Testis (tissue), 3 donors: ENCODE data around the gene CEP68. TPM values are rescaled to one million over a fixed set of nuclear protein-coding genes. Genes with fewer than 3 reads are reported as not detected.

Source experiments
- DNase-seq: peaks from one replicate; pipeline ENCODE4 v3.0.0-alpha.2; 2019
- H3K27ac ChIP-seq, 2 donors: fragments of 200-600 bp; sonication (generic); one replicate each; pipeline ENCODE4 v1.5.1; 2019
- H3K27me3 ChIP-seq: fragments of 200-600 bp; sonication (generic); one replicate; pipeline ENCODE4 v1.5.1; 2019
- H3K36me3 ChIP-seq: fragments of 200-600 bp; sonication (generic); one replicate; pipeline ENCODE4 v1.5.1; 2017; ENCODE audit warnings: low read depth; ENCODE audit errors: missing control alignments
- H3K4me1 ChIP-seq: fragments of 200-600 bp; sonication (generic); one replicate; pipeline ENCODE4 v1.5.1; 2019
- H3K4me3 ChIP-seq, 2 donors: fragments of 200-600 bp; sonication (generic); one replicate each; pipeline ENCODE4 v1.5.1; 2017 to 2019
- H3K9me3 ChIP-seq: fragments of 200-600 bp; sonication (generic); one replicate; pipeline ENCODE4 v1.5.1; 2017
- CTCF ChIP-seq, 3 experiments: fragments of 450-650 bp in 2 of 3; fragments of 200-600 bp in 1 of 3; sonication (generic) in 1 of 3; IDR thresholded peaks; one replicate each; pipeline ENCODE4 v1.5.1; 2016 to 2019; ENCODE audit warnings: antibody characterized with exemption in 3 of 3, mild to moderate bottlenecking in 2 of 3, moderate library complexity in 1 of 3
- POLR2A ChIP-seq: fragments of 450-650 bp; IDR thresholded peaks from one replicate; pipeline ENCODE4 v1.6.1; 2017; ENCODE audit warnings: antibody characterized with exemption, mild to moderate bottlenecking, moderate library complexity
- WGBS, 2 donors: methylation state at CpG; one replicate each; pipeline ENCODE4 v1.1.5; 2018; 5-methylcytosine and 5-hydroxymethylcytosine counted together
- intact Hi-C: fragments of 100-400 bp; cut with DNase I; formaldehyde crosslinking; loops from one replicate; pipeline ENCODE4 v1.15.1; 2023; ENCODE audit warnings: low total_unique reads
- polyA plus RNA-seq: library from polyadenylated mRNA; stranded (reverse); fragments of 350-450 nt; fragmentation: Illumina TruSeq; extraction: RNeasy Lipid Tissue Mini Kit (QIAGEN cat#74804); gene quantifications from one replicate; pipeline ENCODE4 v1.2.3, GENCODE V29; 2014; ENCODE audit warnings: low read depth, low replicate concordance; ENCODE audit not compliant: insufficient read depth
- total RNA-seq, 2 donors: library from RNA; depleted of rRNA; stranded (reverse); fragments of >200 nt; gene quantifications; one replicate each; pipeline ENCODE4 v1.2.3, GENCODE V29; 2016

Gene CEP68
- total and polyA plus RNA-seq, 3 donors from 2014 or later = 13.3 to 28.2 (median 25.9) TPM

DNA sequence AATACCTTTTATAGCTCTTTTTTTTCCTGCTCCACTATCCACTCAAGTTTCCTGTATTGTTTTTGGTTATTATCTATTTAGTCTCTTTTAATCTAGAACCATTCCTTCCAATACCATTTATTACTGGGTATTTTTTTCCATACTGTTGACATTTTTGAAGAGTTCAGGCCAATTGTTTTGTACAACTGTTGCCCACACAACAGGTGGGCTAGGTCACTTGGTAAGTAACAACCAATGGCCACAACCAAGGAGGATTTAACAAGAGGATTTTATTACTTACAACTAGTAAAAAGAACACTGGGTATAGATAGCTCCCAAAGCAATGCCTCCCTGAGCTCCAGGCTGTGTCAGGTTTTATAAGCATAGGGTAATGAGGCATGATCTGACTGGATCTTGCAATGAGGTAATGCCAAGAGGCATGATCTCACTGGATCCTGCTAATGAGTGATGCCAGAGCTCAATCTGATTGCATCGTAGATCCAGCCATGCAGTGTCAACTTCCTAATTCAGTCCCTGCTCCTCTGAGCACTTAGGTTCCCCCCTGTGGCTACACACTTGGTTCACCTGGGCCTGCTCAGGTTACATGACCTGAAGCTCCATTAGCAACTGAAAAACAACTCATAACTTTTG, 7.1 kb upstream of the CEP68 start:
- H3K4me1 ChIP-seq = no peaks in the 10 kb centered on the region
- DNase-seq = no peak
- TF ChIP-seq POLR2A = no peak
- TF ChIP-seq CTCF (IDR thresholded peaks at IDR 0.05) = no peak
- WGBS, 2 donors = 96% methylated on average over 1 of the region's 1 CpG; no CpG with 5 or more reads in 1 of the 2 donors
- H3K4me3 ChIP-seq = no peak overlapping the region
- no peak overlapping the region for H3K27ac ChIP-seq
- no peaks in the 10 kb centered on the region for H3K27me3 ChIP-seq
- no peaks in the 10 kb centered on the region for H3K36me3 ChIP-seq
- intact Hi-C loops = no loop called here
- H3K9me3 ChIP-seq = no peaks in the 10 kb centered on the region

DNA sequence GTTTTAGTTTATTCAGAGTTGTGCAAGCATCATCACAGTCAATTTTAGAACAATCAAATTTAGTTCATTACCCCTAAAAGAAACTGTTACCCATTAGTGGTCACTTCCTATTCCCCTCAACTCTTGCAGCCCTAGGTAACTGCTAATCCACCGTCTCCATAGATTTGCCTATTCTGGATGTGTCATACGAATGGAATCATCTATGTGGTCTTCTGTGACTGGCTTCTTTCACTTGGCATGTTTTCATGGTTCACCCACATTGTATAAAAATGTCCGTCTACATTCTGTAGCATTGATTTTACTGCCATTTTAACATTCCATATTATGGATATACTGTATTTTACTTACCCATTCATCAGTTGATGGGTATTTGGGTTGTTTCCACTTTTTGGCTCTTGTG, 5.3 kb upstream of the CEP68 start:
- no peak for TF ChIP-seq CTCF (IDR thresholded peaks at IDR 0.05)
- TF ChIP-seq POLR2A = no peak
- no peaks in the 10 kb centered on the region for H3K27me3 ChIP-seq
- H3K4me1 ChIP-seq = peaks cover 4% of the 10 kb centered on the region
- no peaks in the 10 kb centered on the region for H3K36me3 ChIP-seq
- H3K4me3 ChIP-seq = no peak overlapping the region
- intact Hi-C loops = no loop called here
- H3K27ac ChIP-seq = no peak overlapping the region
- no peak for DNase-seq
- WGBS, 2 donors = 72 to 97% methylated on average over 3 of the region's 3 CpGs
- no peaks in the 10 kb centered on the region for H3K9me3 ChIP-seq

GRCh38 chr2:65053199-65053598, 3.0 kb upstream of the CEP68 start:
- H3K9me3 ChIP-seq = no peaks in the 10 kb centered on the region
- no peak for DNase-seq
- H3K4me1 ChIP-seq = peaks cover 7% of the 10 kb centered on the region
- TF ChIP-seq POLR2A = no peak
- no peak for TF ChIP-seq CTCF (IDR thresholded peaks at IDR 0.05)
- H3K36me3 ChIP-seq = no peaks in the 10 kb centered on the region
- 61% methylated on average over 1 of the region's 1 CpG for WGBS, 2 donors
- no peak overlapping the region for H3K27ac ChIP-seq
- H3K27me3 ChIP-seq = no peaks in the 10 kb centered on the region
- no peak overlapping the region for H3K4me3 ChIP-seq
- intact Hi-C loops = no loop called here

GRCh38 chr2:65054749-65055421, 1.3 kb upstream of the CEP68 start:
- no peaks in the 10 kb centered on the region for H3K27me3 ChIP-seq
- no peak overlapping the region for H3K27ac ChIP-seq
- no peak for TF ChIP-seq POLR2A
- no peak for TF ChIP-seq CTCF (IDR thresholded peaks at IDR 0.05)
- intact Hi-C loops = no loop called here
- H3K36me3 ChIP-seq = no peaks in the 10 kb centered on the region
- H3K4me3 ChIP-seq = no peak overlapping the region
- H3K4me1 ChIP-seq = peaks cover 7% of the 10 kb centered on the region
- WGBS, 2 donors = 47 to 72% methylated on average over 4 of the region's 4 CpGs
- no peaks in the 10 kb centered on the region for H3K9me3 ChIP-seq
- DNase-seq = no peak
